Astrocyte (in vitro differentiated cells and primary cell): ENCODE data around the gene TUBG2. TPM values are rescaled to one million over a fixed set of nuclear protein-coding genes. Genes with fewer than 3 reads are reported as not detected.

Experiments used
- DNase-seq: peaks from one replicate; pipeline ENCODE4 v3.0.0-alpha.2; 2010; ENCODE audit warnings: low read depth
- FAIRE-seq: peaks from 2 replicates; lab custom pipeline; 2011; peaks lifted over from hg19 to GRCh38; lab: Jason Lieb, UNC
- H2AFZ ChIP-seq: 2 replicates; pipeline ENCODE4 v1.6.0; 2012; ENCODE audit warnings: low read depth, low read length, inconsistent platforms
- H3K27ac ChIP-seq: 2 replicates; pipeline ENCODE4 v1.5.1; 2011; ENCODE audit warnings: low read depth, low read length, inconsistent platforms
- H3K27me3 ChIP-seq: 2 replicates; pipeline ENCODE4 v1.6.0; 2011; ENCODE audit warnings: low read length, inconsistent platforms; ENCODE audit not compliant: insufficient read depth
- H3K36me3 ChIP-seq: 2 replicates; pipeline ENCODE4 v1.5.1; 2011; ENCODE audit warnings: low read length, inconsistent platforms; ENCODE audit not compliant: insufficient read depth
- H3K4me1 ChIP-seq: 2 replicates; pipeline ENCODE4 v1.5.1; 2011; ENCODE audit warnings: low read length, inconsistent platforms; ENCODE audit not compliant: insufficient read depth
- H3K4me2 ChIP-seq: 2 replicates; pipeline ENCODE4 v1.6.0; 2012; ENCODE audit warnings: low read length, inconsistent platforms
- H3K4me3 ChIP-seq: 2 replicates; pipeline ENCODE4 v1.5.1; 2011; ENCODE audit warnings: low read depth, mild to moderate bottlenecking, low read length, inconsistent platforms; ENCODE audit not compliant: insufficient read depth
- H3K79me2 ChIP-seq: 2 replicates; pipeline ENCODE4 v1.6.0; 2012; ENCODE audit warnings: mild to moderate bottlenecking, low read length, inconsistent platforms; ENCODE audit not compliant: insufficient read depth
- H3K9ac ChIP-seq: 2 replicates; pipeline ENCODE4 v1.6.0; 2012; ENCODE audit warnings: mild to moderate bottlenecking, low read length, inconsistent platforms
- H3K9me3 ChIP-seq: 2 replicates; pipeline ENCODE4 v1.5.1; 2012; ENCODE audit warnings: low read depth, mild to moderate bottlenecking, low read length, inconsistent platforms; ENCODE audit not compliant: insufficient read depth
- H4K20me1 ChIP-seq: 2 replicates; pipeline ENCODE4 v1.6.0; 2012; ENCODE audit warnings: low read length, inconsistent platforms; ENCODE audit not compliant: insufficient read depth
- H3K27ac Mint-ChIP-seq: one replicate; pipeline ENCODE4 v1.8.0; 2021; ENCODE audit warnings: mild to moderate bottlenecking, mixed read lengths; ENCODE audit not compliant: unreplicated experiment
- H3K27me3 Mint-ChIP-seq: one replicate; pipeline ENCODE4 v1.8.0; 2021; ENCODE audit warnings: low read depth, mixed read lengths; ENCODE audit not compliant: unreplicated experiment
- H3K36me3 Mint-ChIP-seq: one replicate; pipeline ENCODE4 v1.8.0; 2021; ENCODE audit warnings: low read depth, mixed read lengths; ENCODE audit not compliant: unreplicated experiment
- H3K4me1 Mint-ChIP-seq: one replicate; pipeline ENCODE4 v1.8.0; 2021; ENCODE audit warnings: low read depth, mixed read lengths; ENCODE audit not compliant: unreplicated experiment
- H3K4me3 Mint-ChIP-seq: one replicate; pipeline ENCODE4 v1.8.0; 2021; ENCODE audit warnings: mild to moderate bottlenecking, moderate library complexity, mixed read lengths; ENCODE audit not compliant: unreplicated experiment
- H3K9me3 Mint-ChIP-seq: one replicate; pipeline ENCODE4 v1.8.0; 2021; ENCODE audit warnings: mild to moderate bottlenecking, mixed read lengths; ENCODE audit not compliant: unreplicated experiment
- CTCF ChIP-seq: IDR thresholded peaks from 2 replicates; pipeline ENCODE4 v1.5.1; 2011; ENCODE audit warnings: low read depth, mild to moderate bottlenecking, inconsistent platforms, low read length, moderate library complexity; ENCODE audit not compliant: insufficient read depth
- EZH2 ChIP-seq: IDR thresholded peaks from 2 replicates; pipeline ENCODE4 v1.6.1; 2012; ENCODE audit warnings: mild to moderate bottlenecking, low read length, inconsistent platforms; ENCODE audit not compliant: insufficient read depth
- total RNA-seq: library from RNA; stranded (reverse); gene quantifications from 2 replicates; pipeline ENCODE4 v1.2.1, GENCODE V29; 2021

TUBG2 gene
- total RNA-seq, 1 donor from 2014 or later, result 14.4 TPM

DNA sequence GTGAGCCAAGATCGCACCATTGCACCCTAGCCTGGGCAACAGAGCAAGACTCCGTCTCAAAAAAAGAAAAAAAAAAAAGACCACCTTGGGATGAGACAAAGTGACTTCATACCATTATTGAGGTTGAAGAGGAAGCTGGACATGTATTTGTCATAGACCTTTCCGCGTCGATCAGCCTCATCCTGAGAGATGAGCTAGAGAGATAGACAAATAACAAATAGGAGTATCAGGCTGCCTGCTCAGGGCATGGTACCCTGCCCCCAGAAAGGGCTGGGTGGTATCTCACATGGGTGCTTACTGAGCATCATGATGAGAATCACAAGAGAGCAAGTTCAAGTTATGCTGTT is 45.4 kb downstream of the TUBG2 start:
- no peaks in the 10 kb centered on the region for H3K4me1 ChIP-seq
- H3K9ac ChIP-seq, result no peak overlapping the region
- DNase-seq, result no peak
- TF ChIP-seq EZH2, result no peak
- no peak for TF ChIP-seq CTCF
- Mint-ChIP-seq H3K36me3 (peaks cover 32% of the 10 kb centered on the region), H3K9me3 (no peaks in the 10 kb centered on the region), H3K4me3 (no peak overlapping the region), H3K27me3 (no peaks in the 10 kb centered on the region), H3K4me1 (peaks cover 3% of the 10 kb centered on the region), H3K27ac (no peak overlapping the region)
- no peaks in the 10 kb centered on the region for H3K9me3 ChIP-seq
- peaks cover 26% of the 10 kb centered on the region for H3K36me3 ChIP-seq
- no peak overlapping the region for H2AFZ ChIP-seq
- no peaks in the 10 kb centered on the region for H3K79me2 ChIP-seq
- H4K20me1 ChIP-seq, result no peaks in the 10 kb centered on the region
- H3K27me3 ChIP-seq, result no peaks in the 10 kb centered on the region
- no peak overlapping the region for H3K4me3 ChIP-seq
- no peak overlapping the region for H3K27ac ChIP-seq
- FAIRE-seq, result no peak
- no peak overlapping the region for H3K4me2 ChIP-seq

DNA sequence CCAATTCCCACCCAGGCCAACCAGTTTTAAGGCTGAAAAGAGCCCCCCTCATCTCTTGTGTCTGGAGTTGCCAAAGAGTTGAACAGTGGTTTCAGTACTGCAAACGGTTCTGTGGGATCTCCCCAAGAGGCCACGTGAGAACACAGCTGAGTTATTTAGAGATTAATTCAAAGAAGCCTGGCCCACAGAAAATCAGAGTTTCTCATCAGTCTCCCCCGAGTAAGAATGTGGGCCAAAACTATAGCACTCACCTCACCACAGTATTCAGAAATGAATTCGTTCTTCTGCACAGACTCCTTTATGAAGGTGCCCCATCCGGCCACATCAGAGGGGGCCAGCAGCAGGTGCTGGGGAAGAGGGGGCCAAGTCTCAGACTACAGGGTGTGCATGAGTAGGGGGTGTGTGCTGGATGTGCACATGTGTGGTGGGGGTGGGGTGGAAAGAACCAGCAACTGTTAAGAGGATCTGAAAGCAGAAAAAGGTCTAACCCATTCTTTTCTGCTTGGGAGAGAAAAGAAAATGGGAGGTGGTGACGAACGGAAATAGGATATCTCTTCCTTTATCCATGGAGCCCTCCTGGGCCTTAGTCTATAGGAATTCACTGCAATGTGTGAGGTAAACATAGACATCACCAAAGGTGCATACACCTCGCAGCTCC is 45.9 kb downstream of the TUBG2 start:
- FAIRE-seq, result no peak
- DNase-seq, result no peak
- no peak overlapping the region for H3K4me3 ChIP-seq
- H3K4me2 ChIP-seq, result no peak overlapping the region
- no peaks in the 10 kb centered on the region for H3K27me3 Mint-ChIP-seq
- no peak overlapping the region for H3K9ac ChIP-seq
- no peaks in the 10 kb centered on the region for H3K79me2 ChIP-seq
- H3K27ac ChIP-seq, result no peak overlapping the region
- H4K20me1 ChIP-seq, result no peaks in the 10 kb centered on the region
- no peaks in the 10 kb centered on the region for H3K4me1 Mint-ChIP-seq
- H3K27me3 ChIP-seq, result no peaks in the 10 kb centered on the region
- H3K36me3 Mint-ChIP-seq, result peaks cover 36% of the 10 kb centered on the region
- no peak overlapping the region for H2AFZ ChIP-seq
- no peak overlapping the region for H3K4me3 Mint-ChIP-seq
- H3K9me3 Mint-ChIP-seq, result no peaks in the 10 kb centered on the region
- no peaks in the 10 kb centered on the region for H3K4me1 ChIP-seq
- no peak overlapping the region for H3K27ac Mint-ChIP-seq
- no peaks in the 10 kb centered on the region for H3K9me3 ChIP-seq
- peaks cover 26% of the 10 kb centered on the region for H3K36me3 ChIP-seq
- no peak for TF ChIP-seq CTCF
- TF ChIP-seq EZH2, result no peak

DNA sequence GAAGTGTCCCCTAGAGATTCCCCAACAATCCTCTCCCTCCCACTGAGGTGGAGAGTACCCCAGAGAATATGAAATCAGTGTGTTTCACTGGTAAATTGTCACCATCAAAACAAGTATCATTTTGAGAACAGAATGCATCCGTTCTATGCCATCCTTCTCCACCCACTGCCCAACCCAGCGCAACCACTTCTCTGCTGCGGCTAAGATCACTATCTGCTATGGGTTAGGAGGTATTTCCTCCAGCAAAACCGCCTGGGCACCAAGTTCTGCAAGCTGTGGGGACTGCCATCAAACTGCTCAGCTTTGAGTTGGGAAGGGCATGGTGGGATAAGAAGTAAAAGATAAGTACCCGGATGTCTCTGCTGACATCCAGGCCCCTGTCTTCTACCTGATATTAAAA is 47.6 kb downstream of the TUBG2 start:
- no peak overlapping the region for H3K4me3 Mint-ChIP-seq
- FAIRE-seq, result no peak
- no peak overlapping the region for H3K9ac ChIP-seq
- H3K36me3 ChIP-seq, result peaks cover 24% of the 10 kb centered on the region
- no peaks in the 10 kb centered on the region for H3K79me2 ChIP-seq
- no peaks in the 10 kb centered on the region for H3K27me3 ChIP-seq
- H2AFZ ChIP-seq, result no peak overlapping the region
- H3K4me2 ChIP-seq, result no peak overlapping the region
- H4K20me1 ChIP-seq, result no peaks in the 10 kb centered on the region
- H3K4me1 ChIP-seq, result no peaks in the 10 kb centered on the region
- H3K27me3 Mint-ChIP-seq, result no peaks in the 10 kb centered on the region
- H3K4me3 ChIP-seq, result no peak overlapping the region
- H3K36me3 Mint-ChIP-seq, result peaks cover 32% of the 10 kb centered on the region
- DNase-seq, result no peak
- no peak for TF ChIP-seq CTCF
- TF ChIP-seq EZH2, result no peak
- H3K27ac Mint-ChIP-seq, result no peak overlapping the region
- H3K4me1 Mint-ChIP-seq, result no peaks in the 10 kb centered on the region
- H3K27ac ChIP-seq, result no peak overlapping the region
- H3K9me3 Mint-ChIP-seq, result no peaks in the 10 kb centered on the region
- no peaks in the 10 kb centered on the region for H3K9me3 ChIP-seq
